K562 (cell line): ENCODE data around the gene FIZ1. TPM values are rescaled to one million over a fixed set of nuclear protein-coding genes. Genes with fewer than 3 reads are reported as not detected.

ENCODE experiments used
- ATAC-seq: fragments of 200-7000 bp; cut with Tn5 transposase; 3 replicates; pipeline ENCODE4 v1.9.1; 2020; ENCODE audit warnings: moderate library complexity
- BruUV-seq: library from RNA; stranded (reverse); fragments of 400-500 nt; replicated peaks from 2 replicates; lab custom pipeline; 2021; lab: Mats Ljungman, UMichigan
- CTCF ChIA-PET: fragments of 300-600 bp; formaldehyde crosslinking; extraction: SDS; loops from one replicate; lab custom pipeline; 2021; ENCODE audit warnings: low intra/inter-chr PET ratio; lab: Yijun Ruan, JAX
- POLR2A ChIA-PET: fragments of 300-600, 350-650 bp; sonication (Branson Sonifier 250); formaldehyde crosslinking; extraction: SDS; loops from one replicate; lab custom pipeline; 2021; ENCODE audit warnings: antibody characterized with exemption, inconsistent platforms; lab: Yijun Ruan, JAX
- DNase-seq, 4 experiments: peaks; one replicate each; pipeline versions ENCODE4 v3.0.0 to v3.0.0-alpha.2; 2011 to 2018; ENCODE audit warnings: low spot score in 3 of 4, mixed read lengths in 3 of 4; ENCODE audit errors: extremely low read depth in 1 of 4
- FAIRE-seq: peaks from 2 replicates; lab custom pipeline; 2011; peaks lifted over from hg19 to GRCh38; lab: Jason Lieb, UNC
- H2AFZ ChIP-seq: 2 replicates; pipeline ENCODE4 v1.6.0; 2011; ENCODE audit warnings: low read depth, low read length, control low read depth, inconsistent platforms
- H3K27ac ChIP-seq: fragments of 200-600 bp; 3 replicates; pipeline ENCODE4 v1.8.0; 2011; ENCODE audit warnings: low read depth, mild to moderate bottlenecking, control low read depth, inconsistent platforms, low read length, moderate library complexity, mixed read lengths; ENCODE audit errors: extremely low read depth
- H3K27me3 ChIP-seq, 2 experiments: fragments of 300-600 bp in 1 of 2; 2 replicates in 1 of 2; 3 replicates in 1 of 2; pipeline versions ENCODE4 v1.6.0 to v1.8.0; 2011; ENCODE audit warnings: inconsistent platforms in 2 of 2, low read length in 2 of 2, mild to moderate bottlenecking in 1 of 2, mixed read lengths in 1 of 2, moderate library complexity in 1 of 2; ENCODE audit not compliant: control insufficient read depth in 2 of 2, insufficient read depth in 2 of 2
- H3K36me3 ChIP-seq: fragments of 300-600 bp; 3 replicates; pipeline ENCODE4 v1.8.0; 2011; ENCODE audit warnings: mild to moderate bottlenecking, low read length, inconsistent platforms; ENCODE audit not compliant: control insufficient read depth, insufficient read depth
- H3K4me1 ChIP-seq, 2 experiments: fragments of 200-600 bp in 1 of 2; replicated peaks in 1 of 2; 2 replicates in 1 of 2; 3 replicates in 1 of 2; pipeline versions ENCODE4 v1.5.1 to v1.8.0; 2011; ENCODE audit warnings: inconsistent platforms in 2 of 2, low read length in 2 of 2, mild to moderate bottlenecking in 1 of 2, mixed read lengths in 1 of 2, moderate library complexity in 1 of 2; ENCODE audit not compliant: control insufficient read depth in 2 of 2, insufficient read depth in 2 of 2
- H3K4me2 ChIP-seq: 2 replicates; pipeline ENCODE4 v1.6.1; 2011; ENCODE audit warnings: low read length, control low read depth, inconsistent platforms, mixed read lengths; ENCODE audit not compliant: insufficient read depth
- H3K4me3 ChIP-seq: fragments of 200-600 bp; sonication (generic), shearing (Covaris generic); 2 replicates; pipeline ENCODE4 v1.5.1; 2016; ENCODE audit warnings: control low read depth, inconsistent platforms
- H3K79me2 ChIP-seq: fragments of 200-600 bp; 3 replicates; pipeline ENCODE4 v1.8.0; 2011; ENCODE audit warnings: low read length, inconsistent platforms; ENCODE audit not compliant: control insufficient read depth, insufficient read depth
- H3K9ac ChIP-seq, 2 experiments: 2 replicates each; pipeline versions ENCODE4 v1.6.0 to v1.6.1; 2011; ENCODE audit warnings: low read depth in 2 of 2, low read length in 2 of 2, control low read depth in 1 of 2, inconsistent platforms in 1 of 2, mild to moderate bottlenecking in 1 of 2, mixed read lengths in 1 of 2; ENCODE audit not compliant: insufficient read depth in 1 of 2
- H3K9me1 ChIP-seq: one replicate; pipeline ENCODE4 v1.6.0; 2011; ENCODE audit warnings: inconsistent platforms, mild to moderate bottlenecking, low read length, moderate library complexity; ENCODE audit not compliant: control insufficient read depth, insufficient read depth
- H3K9me3 ChIP-seq: replicated peaks from 2 replicates; pipeline ENCODE4 v1.5.1; 2011; ENCODE audit warnings: low read depth, low read length, inconsistent platforms; ENCODE audit not compliant: control insufficient read depth, insufficient read depth
- H4K20me1 ChIP-seq: replicated peaks from 2 replicates; pipeline ENCODE4 v1.6.1; 2011; ENCODE audit warnings: low read length, inconsistent platforms, mixed read lengths; ENCODE audit not compliant: control insufficient read depth, insufficient read depth
- E2F8 ChIP-seq: fragments of 450-650 bp; IDR thresholded peaks from 2 replicates; pipeline ENCODE4 v1.7.1; 2018; ENCODE audit warnings: mild to moderate bottlenecking, low read depth; ENCODE audit not compliant: partially characterized antibody
- ZNF512 ChIP-seq: IDR thresholded peaks from 2 replicates; pipeline ENCODE4 v1.6.1; 2016; ENCODE audit warnings: missing genetic modification characterization, missing compliant biosample characterization
- WGBS: fragments of 100-300 bp; shearing (Covaris generic); methylation state at CpG from one replicate; pipeline ENCODE4 v1.1.6; 2016; ENCODE audit warnings: low coverage, mixed read lengths; ENCODE audit not compliant: insufficient coverage; ENCODE audit errors: missing lambda C conversion rate; 5-methylcytosine and 5-hydroxymethylcytosine counted together
- in situ Hi-C: fragments of 300-500 bp; cut with MboI; formaldehyde crosslinking; loops from 4 replicates; pipeline ENCODE4 v1.15.0; 2018; ENCODE audit warnings: inconsistent platforms, mixed read lengths
- intact Hi-C: fragments of 100-400 bp; cut with micrococcal nuclease; formaldehyde crosslinking; loops from 2 replicates; pipeline ENCODE4 v1.14.2; 2022
- polyA plus RNA-seq, 8 experiments: library from polyadenylated mRNA; depleted of rRNA in 4 of 8; stranded (reverse) in 5 of 8; unstranded in 3 of 8; fragments of >200 nt; fragmentation: Nextera tagmentation in 2 of 8; fragmentation: Illumina TruSeq in 1 of 8; extraction: Ambion mirVana in 2 of 8; extraction: Trizol in 1 of 8; gene quantifications; 2 replicates each; pipeline versions ENCODE4 v1.2.1 to v1.2.3, GENCODE V29; 2011 to 2014; ENCODE audit warnings: inconsistent platforms in 1 of 8, missing spikeins in 1 of 8
- total RNA-seq, 7 experiments: library from RNA; depleted of rRNA in 6 of 7; stranded (reverse); fragments of >200 nt in 6 of 7; fragmentation: Illumina TruSeq in 2 of 7; extraction: Trizol in 2 of 7; gene quantifications; 2 replicates each; pipeline versions ENCODE4 v1.2.1 to v1.2.3, GENCODE V29; 2011 to 2021; ENCODE audit warnings: low replicate concordance in 1 of 7

The FIZ1 gene
- total and polyA plus RNA-seq, 9 of the 15 experiments (the other 6 are each of a cell fraction or from before 2014, with no cell fraction given), result 0.79 to 17.5 (median 5.5) TPM

GRCh38 chr19:55553217-55554182 is 45.8 kb downstream of the FIZ1 start:
- peaks cover 3 to 11% of the 10 kb centered on the region in 2 experiments; a peak in 3 of 5 replicates for H3K27me3 ChIP-seq
- H3K4me2 ChIP-seq, result no peak overlapping the region
- H3K4me1 ChIP-seq, result peaks cover 5 to 9% of the 10 kb centered on the region in 2 experiments; a peak in 4 of 5 replicates
- no peaks in the 10 kb centered on the region for H3K36me3 ChIP-seq
- H3K9me3 ChIP-seq, result no peaks in the 10 kb centered on the region
- no peak overlapping the region for H3K4me3 ChIP-seq
- ChIA-PET POLR2A (interaction anchor here (0.7 to 1.0 kb wide), 2 partner anchors 22 to 1777 kb away, joined by 3 read pairs; no protein-coding TSS in a partner anchor), CTCF (no interaction called here)
- H2AFZ ChIP-seq, result 0 out of 2 replicates have a peak overlapping the region, but pooled peaks have one; percentile 5
- peak; percentile 90 for TF ChIP-seq ZNF512
- TF ChIP-seq E2F8, result no peak
- no peak for FAIRE-seq
- intact Hi-C loops, result no loop called here
- no TSS peak for BruUV-seq
- no peak overlapping the region; a peak in 1 of 4 replicates for H3K9ac ChIP-seq
- in situ Hi-C loops, result no loop called here
- H4K20me1 ChIP-seq, result no peaks in the 10 kb centered on the region
- no peak overlapping the region for H3K27ac ChIP-seq
- 5% methylated on average over 13 of the region's 13 CpGs for WGBS
- H3K79me2 ChIP-seq, result no peaks in the 10 kb centered on the region
- ATAC-seq, result no peak
- no peaks in the 10 kb centered on the region for H3K9me1 ChIP-seq
- peak in 1 of 4 experiments; percentile 21 for DNase-seq
